K562 (cell line): ENCODE data around the gene KCNN4. TPM values are rescaled to one million over a fixed set of nuclear protein-coding genes. Genes with fewer than 3 reads are reported as not detected.

Experiments used
- COPS2 ChIP-seq: fragments of 450-650 bp; conservative IDR thresholded peaks from 2 replicates; pipeline ENCODE4 v1.6.1; 2016; ENCODE audit warnings: mild to moderate bottlenecking, moderate library complexity
- HDAC2 ChIP-seq: fragments of 450-650 bp; IDR thresholded peaks from 2 replicates; pipeline ENCODE4 v1.6.1; 2016; ENCODE audit warnings: mild to moderate bottlenecking
- KAT7 ChIP-seq: sonication (generic); formaldehyde crosslinking; IDR thresholded peaks from 2 replicates; pipeline ENCODE4 v1.8.0; 2022; ENCODE audit warnings: missing genetic modification reagents, mild to moderate bottlenecking, borderline replicate concordance
- MYBL2 ChIP-seq, 2 experiments: fragments of 450-650 bp in 1 of 2; sonication (generic) in 1 of 2; formaldehyde crosslinking in 1 of 2; IDR thresholded peaks; 2 replicates each; pipeline versions ENCODE4 v1.6.1 to v1.8.1; 2017 to 2022; ENCODE audit warnings: borderline replicate concordance in 1 of 2, inconsistent platforms in 1 of 2, low read depth in 1 of 2, mild to moderate bottlenecking in 1 of 2, missing genetic modification reagents in 1 of 2, moderate library complexity in 1 of 2
- NCOA1 ChIP-seq: fragments of 450-650 bp; IDR thresholded peaks from 2 replicates; pipeline ENCODE4 v1.6.1; 2016; ENCODE audit warnings: low read depth
- PRPF4 ChIP-seq: fragments of 200-400 bp; formaldehyde crosslinking; IDR thresholded peaks from one replicate; pipeline ENCODE4 v1.6.1; 2017; ENCODE audit warnings: low read length, low read depth, mild to moderate bottlenecking; ENCODE audit not compliant: insufficient read depth, poor library complexity, severe bottlenecking
- PTRF ChIP-seq: fragments of 450-650 bp; IDR thresholded peaks from 2 replicates; pipeline ENCODE4 v1.6.1; 2016; ENCODE audit warnings: mild to moderate bottlenecking, missing genetic modification characterization, missing compliant biosample characterization
- TGIF2 ChIP-seq: sonication (generic); formaldehyde crosslinking; IDR thresholded peaks from 2 replicates; pipeline ENCODE4 v1.8.1; 2022; ENCODE audit warnings: mild to moderate bottlenecking, missing genetic modification reagents, moderate library complexity
- ZKSCAN3 ChIP-seq: fragments of 250-450 bp; sonication (Bioruptor Pico); IDR thresholded peaks from 2 replicates; pipeline ENCODE4 v1.4.0; 2020
- ZNF146 ChIP-seq: IDR thresholded peaks from one replicate; pipeline ENCODE4 v1.6.1; 2018; ENCODE audit warnings: missing compliant biosample characterization; ENCODE audit not compliant: unreplicated experiment
- ZNF778 ChIP-seq: fragments of 450-650 bp; formaldehyde crosslinking; IDR thresholded peaks from 2 replicates; pipeline ENCODE4 v1.4.0; 2020; ENCODE audit warnings: mild to moderate bottlenecking, moderate library complexity
- polyA plus RNA-seq, 8 experiments: library from polyadenylated mRNA; depleted of rRNA in 4 of 8; stranded (reverse) in 5 of 8; unstranded in 3 of 8; fragments of >200 nt; fragmentation: Nextera tagmentation in 2 of 8; fragmentation: Illumina TruSeq in 1 of 8; extraction: Ambion mirVana in 2 of 8; extraction: Trizol in 1 of 8; gene quantifications; 2 replicates each; pipeline versions ENCODE4 v1.2.1 to v1.2.3, GENCODE V29; 2011 to 2014; ENCODE audit warnings: inconsistent platforms in 1 of 8, missing spikeins in 1 of 8
- total RNA-seq, 7 experiments: library from RNA; depleted of rRNA in 6 of 7; stranded (reverse); fragments of >200 nt in 6 of 7; fragmentation: Illumina TruSeq in 2 of 7; extraction: Trizol in 2 of 7; gene quantifications; 2 replicates each; pipeline versions ENCODE4 v1.2.1 to v1.2.3, GENCODE V29; 2011 to 2021; ENCODE audit warnings: low replicate concordance in 1 of 7
- TF ChIP-seq, protein P1 (sequence below): IDR thresholded peaks from 3 replicates; pipeline ENCODE4 v1.6.1; 2011; ENCODE audit warnings: borderline replicate concordance, mild to moderate bottlenecking; ENCODE audit not compliant: insufficient read length, insufficient read depth
- TF ChIP-seq, protein P2 (sequence below): fragments of 250-450 bp; sonication (Bioruptor Pico); IDR thresholded peaks from 2 replicates; pipeline ENCODE4 v1.5.0; 2021; ENCODE audit warnings: mild to moderate bottlenecking, moderate library complexity
- TF ChIP-seq, protein P3 (sequence below): fragments of 450-650 bp; formaldehyde crosslinking; IDR thresholded peaks from 2 replicates; pipeline ENCODE4 v1.4.0; 2020; ENCODE audit warnings: mild to moderate bottlenecking, moderate library complexity
- TF ChIP-seq, protein P4 (sequence below): sonication (generic); formaldehyde crosslinking; IDR thresholded peaks from 2 replicates; pipeline ENCODE4 v1.8.0; 2023; ENCODE audit warnings: missing genetic modification reagents, mild to moderate bottlenecking, borderline replicate concordance

The KCNN4 gene
- total and polyA plus RNA-seq, 9 of the 15 experiments (the other 6 are each of a cell fraction or from before 2014, with no cell fraction given), result 0.53 to 37.7 (median 25.9) TPM

DNA sequence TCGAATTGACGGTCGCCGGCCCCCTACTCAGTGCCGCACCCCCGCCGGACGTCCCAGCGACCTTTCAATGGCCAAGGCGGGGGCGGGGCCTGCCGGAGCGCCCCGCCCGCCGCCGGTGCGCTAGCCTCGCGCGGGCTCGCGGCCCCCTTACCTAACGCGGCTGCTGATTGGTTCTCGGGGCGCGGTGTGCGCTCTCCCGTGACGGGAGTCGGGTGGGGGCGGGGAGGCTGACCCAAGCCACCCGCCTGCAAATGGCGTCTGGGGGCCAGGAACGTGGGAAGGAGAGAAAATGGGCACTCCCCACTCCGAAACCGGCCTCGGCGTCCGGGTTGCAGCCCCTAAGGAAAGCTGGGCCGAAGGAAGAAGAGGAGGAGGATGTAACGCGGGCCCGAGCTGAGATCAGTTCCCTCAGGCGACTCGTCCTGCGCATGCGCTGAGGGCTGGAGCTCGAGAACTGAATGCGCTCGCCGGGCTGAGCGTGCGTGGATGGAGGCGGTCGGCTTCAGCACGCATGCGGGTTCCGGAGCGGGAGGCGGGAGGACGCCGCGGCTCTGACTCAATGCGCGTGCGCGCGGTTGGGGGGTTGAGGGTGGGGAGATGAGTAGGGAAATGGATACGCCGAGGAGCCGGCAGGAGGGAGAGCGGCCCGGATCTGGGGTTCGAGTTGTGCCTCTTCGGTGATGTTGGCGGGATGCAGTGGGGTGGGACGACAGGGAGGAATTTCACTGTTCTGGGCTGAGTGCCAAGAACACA, 26.1 kb downstream of the KCNN4 start, which contains the start of gene SMG9 (continued):
- no peak for TF ChIP-seq MYBL2 (IDR thresholded peaks at IDR 0.05; ENCODE audit: low read depth)
- no peak for TF ChIP-seq MYBL2 (CRISPR knock-in tag; IDR thresholded peaks at IDR 0.05; ENCODE audit: borderline replicate concordance)
- TF ChIP-seq, protein P1, sequence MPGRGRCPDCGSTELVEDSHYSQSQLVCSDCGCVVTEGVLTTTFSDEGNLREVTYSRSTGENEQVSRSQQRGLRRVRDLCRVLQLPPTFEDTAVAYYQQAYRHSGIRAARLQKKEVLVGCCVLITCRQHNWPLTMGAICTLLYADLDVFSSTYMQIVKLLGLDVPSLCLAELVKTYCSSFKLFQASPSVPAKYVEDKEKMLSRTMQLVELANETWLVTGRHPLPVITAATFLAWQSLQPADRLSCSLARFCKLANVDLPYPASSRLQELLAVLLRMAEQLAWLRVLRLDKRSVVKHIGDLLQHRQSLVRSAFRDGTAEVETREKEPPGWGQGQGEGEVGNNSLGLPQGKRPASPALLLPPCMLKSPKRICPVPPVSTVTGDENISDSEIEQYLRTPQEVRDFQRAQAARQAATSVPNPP, result no peak
- TF ChIP-seq ZNF778 (CRISPR knock-in tag), result no peak
- peak; percentile 59 for TF ChIP-seq PRPF4
- TF ChIP-seq, protein P2, sequence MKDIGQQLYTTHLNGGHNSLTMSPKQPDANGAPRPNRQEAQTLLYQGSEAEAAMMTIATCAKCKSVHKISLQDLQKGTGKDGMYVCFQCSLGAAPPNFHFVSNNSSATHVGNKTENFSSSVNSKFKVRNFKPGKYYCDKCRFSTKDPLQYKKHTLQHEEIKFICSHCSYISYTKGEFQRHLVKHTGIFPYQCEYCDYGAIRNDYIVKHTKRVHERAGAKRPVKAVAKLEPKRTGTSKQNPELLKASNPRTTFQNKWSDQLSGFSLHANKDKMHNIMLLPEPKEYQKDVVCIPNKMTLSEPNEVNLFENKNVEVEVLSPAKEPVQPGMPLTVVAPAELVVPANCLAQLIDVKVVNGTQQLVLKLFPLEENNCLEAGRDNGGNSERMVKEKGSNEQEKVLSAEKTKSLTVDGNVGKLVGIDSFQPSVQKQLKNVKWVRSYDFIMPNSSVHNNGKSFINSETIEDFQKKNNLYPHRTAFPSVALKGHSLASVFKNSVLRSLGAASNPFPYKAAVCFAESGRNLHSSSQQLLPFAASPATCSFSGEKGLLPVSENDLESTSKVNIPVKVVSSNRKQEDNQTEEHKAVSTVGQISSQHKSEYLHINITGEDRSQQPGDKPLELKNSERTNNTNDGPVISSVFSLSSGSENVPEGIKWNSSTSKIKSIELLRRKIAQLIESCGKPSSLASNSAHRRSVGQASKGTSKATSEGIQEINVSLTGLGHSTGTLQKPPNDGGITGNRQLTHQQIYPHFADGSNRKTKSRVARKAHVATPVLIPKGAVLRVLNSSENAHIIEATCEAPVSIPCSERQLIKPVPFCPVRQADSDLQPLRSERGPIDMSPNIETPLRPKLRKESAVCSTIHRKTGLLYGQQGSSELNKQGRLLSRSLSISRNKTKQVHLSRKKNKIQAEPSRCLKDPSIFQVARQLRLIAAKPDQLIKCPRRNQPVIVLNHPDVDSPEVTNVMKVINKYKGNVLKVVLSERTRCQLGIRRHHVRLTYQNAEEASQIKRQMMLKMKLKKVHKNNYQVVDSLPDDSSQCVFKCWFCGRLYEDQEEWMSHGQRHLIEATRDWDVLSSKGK (CRISPR knock-in tag), result no peak
- no peak for TF ChIP-seq ZKSCAN3 (CRISPR knock-in tag)
- TF ChIP-seq, protein P3, sequence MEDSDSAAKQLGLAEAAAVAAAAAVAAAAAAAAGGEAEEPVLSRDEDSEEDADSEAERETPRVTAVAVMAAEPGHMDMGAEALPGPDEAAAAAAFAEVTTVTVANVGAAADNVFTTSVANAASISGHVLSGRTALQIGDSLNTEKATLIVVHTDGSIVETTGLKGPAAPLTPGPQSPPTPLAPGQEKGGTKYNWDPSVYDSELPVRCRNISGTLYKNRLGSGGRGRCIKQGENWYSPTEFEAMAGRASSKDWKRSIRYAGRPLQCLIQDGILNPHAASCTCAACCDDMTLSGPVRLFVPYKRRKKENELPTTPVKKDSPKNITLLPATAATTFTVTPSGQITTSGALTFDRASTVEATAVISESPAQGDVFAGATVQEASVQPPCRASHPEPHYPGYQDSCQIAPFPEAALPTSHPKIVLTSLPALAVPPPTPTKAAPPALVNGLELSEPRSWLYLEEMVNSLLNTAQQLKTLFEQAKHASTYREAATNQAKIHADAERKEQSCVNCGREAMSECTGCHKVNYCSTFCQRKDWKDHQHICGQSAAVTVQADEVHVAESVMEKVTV, result no peak
- TF ChIP-seq KAT7 (CRISPR knock-in tag), result no peak; the same call in 1 of the 2 replicates
- no peak for TF ChIP-seq PTRF (tag)
- TF ChIP-seq NCOA1, result no peak
- TF ChIP-seq COPS2, result no peak
- TF ChIP-seq, protein P4, sequence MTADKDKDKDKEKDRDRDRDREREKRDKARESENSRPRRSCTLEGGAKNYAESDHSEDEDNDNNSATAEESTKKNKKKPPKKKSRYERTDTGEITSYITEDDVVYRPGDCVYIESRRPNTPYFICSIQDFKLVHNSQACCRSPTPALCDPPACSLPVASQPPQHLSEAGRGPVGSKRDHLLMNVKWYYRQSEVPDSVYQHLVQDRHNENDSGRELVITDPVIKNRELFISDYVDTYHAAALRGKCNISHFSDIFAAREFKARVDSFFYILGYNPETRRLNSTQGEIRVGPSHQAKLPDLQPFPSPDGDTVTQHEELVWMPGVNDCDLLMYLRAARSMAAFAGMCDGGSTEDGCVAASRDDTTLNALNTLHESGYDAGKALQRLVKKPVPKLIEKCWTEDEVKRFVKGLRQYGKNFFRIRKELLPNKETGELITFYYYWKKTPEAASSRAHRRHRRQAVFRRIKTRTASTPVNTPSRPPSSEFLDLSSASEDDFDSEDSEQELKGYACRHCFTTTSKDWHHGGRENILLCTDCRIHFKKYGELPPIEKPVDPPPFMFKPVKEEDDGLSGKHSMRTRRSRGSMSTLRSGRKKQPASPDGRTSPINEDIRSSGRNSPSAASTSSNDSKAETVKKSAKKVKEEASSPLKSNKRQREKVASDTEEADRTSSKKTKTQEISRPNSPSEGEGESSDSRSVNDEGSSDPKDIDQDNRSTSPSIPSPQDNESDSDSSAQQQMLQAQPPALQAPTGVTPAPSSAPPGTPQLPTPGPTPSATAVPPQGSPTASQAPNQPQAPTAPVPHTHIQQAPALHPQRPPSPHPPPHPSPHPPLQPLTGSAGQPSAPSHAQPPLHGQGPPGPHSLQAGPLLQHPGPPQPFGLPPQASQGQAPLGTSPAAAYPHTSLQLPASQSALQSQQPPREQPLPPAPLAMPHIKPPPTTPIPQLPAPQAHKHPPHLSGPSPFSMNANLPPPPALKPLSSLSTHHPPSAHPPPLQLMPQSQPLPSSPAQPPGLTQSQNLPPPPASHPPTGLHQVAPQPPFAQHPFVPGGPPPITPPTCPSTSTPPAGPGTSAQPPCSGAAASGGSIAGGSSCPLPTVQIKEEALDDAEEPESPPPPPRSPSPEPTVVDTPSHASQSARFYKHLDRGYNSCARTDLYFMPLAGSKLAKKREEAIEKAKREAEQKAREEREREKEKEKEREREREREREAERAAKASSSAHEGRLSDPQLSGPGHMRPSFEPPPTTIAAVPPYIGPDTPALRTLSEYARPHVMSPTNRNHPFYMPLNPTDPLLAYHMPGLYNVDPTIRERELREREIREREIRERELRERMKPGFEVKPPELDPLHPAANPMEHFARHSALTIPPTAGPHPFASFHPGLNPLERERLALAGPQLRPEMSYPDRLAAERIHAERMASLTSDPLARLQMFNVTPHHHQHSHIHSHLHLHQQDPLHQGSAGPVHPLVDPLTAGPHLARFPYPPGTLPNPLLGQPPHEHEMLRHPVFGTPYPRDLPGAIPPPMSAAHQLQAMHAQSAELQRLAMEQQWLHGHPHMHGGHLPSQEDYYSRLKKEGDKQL (CRISPR knock-in tag), result no peak
- no peak for TF ChIP-seq ZNF146 (CRISPR knock-in tag)
- 0 out of 2 replicates have a peak, but pooled peaks have one; percentile 15 for TF ChIP-seq HDAC2
- no peak for TF ChIP-seq TGIF2 (CRISPR knock-in tag)
